ENCODE measurements around the gene TMEM9B.

The TMEM9B gene

GRCh38 chr11:8928981-8929615 is 35.1 kb downstream of the TMEM9B start:
- DNase-seq, result no peak

DNA sequence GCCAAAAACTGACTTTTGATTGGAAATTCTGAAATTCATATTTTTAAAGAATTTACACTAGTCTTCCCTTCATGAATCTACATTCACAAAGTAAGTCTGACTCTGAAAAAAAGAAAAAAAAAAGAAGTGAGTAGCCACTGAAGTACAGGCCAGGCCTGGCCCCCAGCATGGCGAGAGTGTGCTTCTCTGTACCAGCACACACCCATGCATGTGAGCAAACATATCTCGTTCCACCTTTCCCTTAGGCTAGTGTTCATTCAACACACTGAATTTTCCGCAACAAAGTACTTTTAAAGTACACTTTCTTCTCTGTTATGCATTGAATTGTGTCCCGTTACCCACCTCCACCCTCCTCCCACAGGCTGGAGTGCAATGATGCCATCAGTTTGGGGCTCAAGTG is 36.0 kb downstream of the TMEM9B start:
- no peak for DNase-seq

DNA sequence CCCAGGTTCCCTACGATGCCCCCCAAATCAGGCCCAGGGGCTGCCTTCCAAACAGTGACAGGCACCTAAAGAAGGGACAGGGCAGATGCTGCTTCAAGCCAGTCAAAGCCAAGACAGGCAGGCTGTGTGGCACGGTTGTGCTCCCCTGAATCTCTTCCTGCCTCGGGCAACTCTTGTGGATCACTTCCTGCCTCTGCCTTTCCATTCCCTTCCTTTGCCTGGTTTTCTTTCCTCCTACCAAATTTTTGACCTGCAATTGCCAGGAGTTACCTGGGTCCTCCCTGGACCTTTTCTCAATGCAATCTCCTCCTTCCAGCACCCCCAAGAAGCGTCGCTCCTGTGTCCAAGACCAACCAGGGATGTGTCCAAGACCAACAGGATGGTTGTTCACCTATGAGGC is 37.0 kb downstream of the TMEM9B start:
- DNase-seq, result no peak

- DNase-seq, result no peak
Measured at GRCh38 chr11:8926236-8926635, 38.0 kb downstream of the TMEM9B start.

- DNase-seq, result no peak
Measured at GRCh38 chr11:8925711-8926110, 38.5 kb downstream of the TMEM9B start.

- DNase-seq, result no peak
Measured at GRCh38 chr11:8922691-8923090, 41.6 kb downstream of the TMEM9B start.

GRCh38 chr11:8917157-8917825 is 47.0 kb downstream of the TMEM9B start:
- DNase-seq, result no peak

DNA sequence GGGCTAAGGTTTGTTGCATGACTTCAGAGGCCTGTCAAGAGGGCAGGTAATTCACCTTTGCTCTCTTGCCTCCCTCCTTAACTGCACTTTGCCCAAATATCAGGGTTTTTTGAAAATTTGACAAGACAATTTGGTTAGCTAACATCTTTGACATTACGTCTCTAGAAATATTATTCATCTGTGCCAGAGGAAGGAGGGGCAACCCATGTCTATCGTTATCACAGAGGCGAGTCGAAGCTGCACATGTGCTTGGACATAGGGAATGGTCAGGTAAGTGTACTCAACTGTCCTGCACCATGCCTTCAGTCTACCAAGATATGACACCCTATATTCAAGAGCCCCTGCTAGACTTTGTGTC is 49.6 kb downstream of the TMEM9B start:
- DNase-seq, result no peak

DNA sequence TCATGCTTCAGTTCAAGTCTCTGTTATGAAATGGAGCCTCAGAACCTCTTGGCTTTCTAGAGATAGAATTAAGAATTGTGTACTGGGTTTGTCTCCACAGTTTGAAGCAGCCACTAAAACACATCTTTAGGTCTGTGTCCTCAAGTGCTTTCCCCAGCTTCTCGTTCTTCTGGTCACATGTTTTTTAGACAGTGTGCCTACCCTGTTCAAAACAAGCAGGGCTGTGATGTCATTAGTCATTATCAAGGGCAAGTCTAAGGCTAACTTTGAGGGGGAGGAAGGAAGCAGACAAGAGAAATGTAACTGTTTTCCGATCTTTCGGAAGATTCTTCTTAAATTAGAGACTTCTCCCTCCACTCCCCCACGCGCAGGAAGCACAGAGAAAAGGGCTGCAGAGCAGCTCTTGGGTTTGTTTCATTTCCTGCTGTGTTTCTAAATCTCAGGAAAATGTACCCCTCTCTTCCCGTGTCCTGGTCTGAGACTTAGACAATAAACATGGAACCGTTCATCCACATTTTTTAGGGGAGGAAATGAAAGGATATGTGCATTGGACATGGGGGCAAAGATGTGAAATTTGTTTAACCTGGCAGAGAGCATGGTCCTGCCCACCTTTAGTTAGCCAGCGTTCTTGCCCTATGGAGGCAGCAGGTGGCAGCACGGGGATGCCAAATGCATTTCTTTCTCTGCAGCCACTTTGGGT is 50.1 kb downstream of the TMEM9B start:
- DNase-seq, result peak; percentile 58

DNA sequence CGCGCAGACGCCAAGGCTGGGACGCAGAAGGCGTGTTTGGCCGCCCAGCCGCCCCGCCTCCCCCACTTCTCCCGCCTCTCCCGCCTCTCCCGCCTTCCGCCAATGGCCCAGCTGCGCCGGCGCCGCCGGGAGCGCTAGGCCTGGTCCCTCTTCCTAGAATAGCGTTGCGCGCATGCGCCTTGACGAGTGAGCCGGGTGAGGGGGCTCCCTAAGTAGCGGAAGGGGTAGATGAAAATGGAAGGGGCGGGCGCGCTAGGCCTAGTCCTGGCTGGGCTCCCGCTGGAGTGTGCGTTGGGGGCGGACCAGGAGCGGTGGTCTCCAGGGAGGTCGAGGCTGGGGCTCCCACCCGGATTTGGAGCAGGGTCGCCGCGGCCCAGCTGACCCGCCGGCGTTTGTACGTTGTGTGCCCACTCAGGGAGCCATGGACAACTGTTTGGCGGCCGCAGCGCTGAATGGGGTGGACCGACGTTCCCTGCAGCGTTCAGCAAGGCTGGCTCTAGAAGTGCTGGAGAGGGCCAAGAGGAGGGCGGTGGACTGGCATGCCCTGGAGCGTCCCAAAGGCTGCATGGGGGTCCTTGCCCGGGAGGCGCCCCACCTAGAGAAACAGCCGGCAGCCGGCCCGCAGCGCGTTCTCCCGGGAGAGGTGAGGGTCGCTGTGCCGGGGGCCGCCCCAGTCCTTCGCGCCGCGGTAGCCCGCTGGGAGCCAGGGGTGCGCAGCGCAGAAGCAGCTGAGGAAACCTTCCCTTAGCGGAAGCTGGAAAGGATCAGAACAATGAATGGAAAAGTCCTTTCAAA is 53.0 kb downstream of the TMEM9B start, which contains the start of gene AKIP1:
Gene AKIP1, plus strand, starts transcription at position 161 of the 795 bp plus-strand sequence. Its CDS starts 261 bp downstream, at position 422.
- DNase-seq, result peak; percentile 79

DNA sequence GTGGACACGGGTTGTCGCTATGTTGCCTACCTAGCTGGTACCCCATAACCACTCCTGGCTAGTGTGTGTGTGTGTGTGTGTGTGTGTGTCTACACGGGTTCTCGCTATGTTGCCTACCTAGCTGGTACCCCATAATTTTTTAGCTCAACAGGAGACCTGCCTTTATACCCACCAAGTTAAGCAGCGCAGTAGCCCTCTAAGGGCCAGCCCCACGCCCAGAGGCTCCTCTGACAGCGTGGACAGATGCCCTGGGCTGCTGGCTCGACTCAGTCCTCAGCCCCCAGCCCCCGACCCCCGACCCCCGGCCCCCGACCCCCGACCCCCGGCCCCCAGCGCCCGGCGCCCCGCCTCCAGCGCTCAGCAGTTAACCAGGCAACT is 53.6 kb downstream of the TMEM9B start:
- DNase-seq, result no peak

DNA sequence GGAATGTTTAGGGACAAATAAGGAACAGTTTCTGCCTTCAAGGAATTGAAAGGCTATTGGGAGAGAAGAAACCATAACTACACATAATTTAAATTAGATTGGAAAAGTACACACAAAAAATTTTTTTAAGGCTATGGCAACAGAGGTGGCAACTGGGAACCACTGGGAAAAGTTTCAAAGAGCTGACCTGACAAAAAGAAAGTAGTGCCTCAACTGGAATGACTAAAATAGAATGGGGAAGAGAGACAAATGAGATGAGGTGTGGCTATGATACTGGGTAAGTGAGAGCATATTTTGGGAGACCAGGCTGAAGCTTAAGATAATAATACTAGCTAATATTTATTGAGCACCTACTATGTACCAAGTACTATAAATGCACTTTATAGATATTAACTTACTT is 56.1 kb downstream of the TMEM9B start:
- DNase-seq, result no peak

DNA sequence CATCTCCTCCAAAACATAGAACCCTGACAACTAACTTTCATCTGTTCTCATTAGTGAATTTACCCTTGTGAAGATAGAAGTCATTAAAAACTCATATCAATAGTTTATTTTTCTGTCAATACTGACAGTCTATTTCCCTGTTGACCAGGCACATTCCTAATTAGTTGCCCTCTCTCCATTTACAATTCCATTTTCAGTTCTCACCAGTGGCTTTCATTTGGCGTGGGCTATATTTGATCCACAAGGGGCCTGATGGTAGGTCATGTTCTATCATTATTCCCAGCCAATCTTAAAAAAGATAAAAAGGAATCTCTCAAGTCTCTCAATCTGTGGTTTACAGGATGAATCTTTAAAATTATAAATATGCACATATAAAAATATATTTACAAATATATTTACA is 57.1 kb downstream of the TMEM9B start:
- DNase-seq, result no peak

DNA sequence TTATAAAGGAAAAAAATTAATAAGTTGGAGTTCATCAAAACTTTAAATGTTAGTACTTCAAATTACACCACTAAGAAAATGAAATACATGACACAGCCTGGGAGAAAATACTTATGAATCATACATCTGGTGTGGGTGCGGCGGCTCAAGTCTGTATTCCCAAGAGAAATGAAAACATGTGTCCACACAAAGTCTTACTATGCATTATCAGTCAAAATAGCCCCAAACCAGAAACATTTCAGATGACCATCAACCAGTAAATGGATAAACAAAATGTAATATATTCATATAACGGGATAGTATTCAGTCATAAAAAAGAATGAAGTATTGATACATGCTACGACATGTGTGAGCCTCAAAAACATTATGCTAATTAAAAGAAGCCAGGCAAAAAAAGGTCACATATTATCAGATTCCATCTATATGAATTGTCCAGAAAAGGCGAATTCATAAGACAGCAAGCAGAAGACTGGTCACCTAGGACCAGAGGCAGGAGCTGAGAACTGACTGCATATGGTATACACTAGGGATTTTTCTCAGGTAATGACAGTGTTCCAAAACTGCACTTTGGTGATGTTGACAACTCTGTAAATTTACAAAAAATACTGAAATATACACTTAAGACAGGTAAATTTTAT is 58.6 kb downstream of the TMEM9B start:
- DNase-seq, result no peak

DNA sequence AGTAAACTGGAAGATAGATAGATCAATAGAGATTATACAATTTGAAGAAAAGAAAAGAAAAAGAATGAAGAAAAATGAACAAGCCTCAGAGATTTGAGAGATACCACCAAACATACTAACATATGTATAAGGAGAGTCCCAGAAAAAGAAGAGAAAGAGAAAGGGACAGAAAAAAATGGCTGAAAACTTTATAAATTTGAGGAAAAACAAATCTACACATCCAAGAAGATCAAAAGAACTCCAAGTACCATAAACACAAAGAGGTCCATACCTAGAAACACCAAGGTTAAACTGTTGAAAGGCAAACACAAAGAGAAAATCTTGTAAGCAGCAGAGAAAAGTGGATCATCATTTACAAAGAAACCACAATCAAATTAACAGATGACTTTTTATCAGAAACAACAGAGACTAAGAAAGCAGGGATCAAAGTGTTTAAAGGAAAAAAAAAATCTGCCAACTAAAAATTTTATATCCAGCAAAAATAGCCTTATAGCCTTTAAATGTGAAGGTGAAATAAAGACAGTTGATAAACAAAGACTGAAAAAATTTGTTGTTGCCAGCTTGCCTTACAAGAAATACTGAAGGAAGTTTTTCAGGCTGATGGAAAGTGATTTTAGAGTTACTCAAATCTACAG is 65.0 kb downstream of the TMEM9B start:
- DNase-seq, result no peak

Measured in activated T-cell treated with anti-CD3 and anti-CD28 coated beads, Interleukin-2, amount 50 U/mL, for 1 hour (primary cell).